A673 (cell line): Measurements from ENCODE around the gene VWA8.

Experiments used
- CTCF ChIP-seq: fragments of 300-800, 200-600 bp; sonication (generic); conservative IDR thresholded peaks from 2 replicates; pipeline ENCODE4 v1.5.1; 2017; ENCODE audit warnings: low read depth, mild to moderate bottlenecking, antibody characterized with exemption, low read length, moderate library complexity, mixed read lengths
- EZH2 ChIP-seq: fragments of 200-600 bp; sonication (generic); IDR thresholded peaks from 2 replicates; pipeline ENCODE4 v1.6.1; 2017; ENCODE audit warnings: borderline replicate concordance, low read depth, mild to moderate bottlenecking, mixed read lengths, antibody characterized with exemption, low read length; ENCODE audit not compliant: poor library complexity, severe bottlenecking

DNA sequence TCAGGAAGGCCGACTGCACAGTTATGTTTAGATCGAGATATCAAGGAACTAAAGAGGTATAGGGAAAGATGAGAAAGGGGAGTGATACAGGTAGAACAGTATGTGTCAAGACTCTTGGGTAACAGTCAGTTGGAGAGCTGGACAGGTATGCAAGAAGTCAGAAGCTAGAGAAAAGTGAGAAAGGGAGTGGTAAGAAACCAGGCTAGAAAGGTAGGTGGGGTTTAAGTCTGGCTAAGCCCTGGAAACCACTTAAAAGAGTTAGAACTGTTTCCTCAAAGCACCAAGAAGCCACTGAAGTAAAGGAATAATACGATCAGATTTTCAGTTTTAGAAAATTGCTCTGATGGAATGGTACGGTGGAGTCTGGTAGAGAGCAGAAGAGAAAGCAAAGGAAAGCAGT, 196.4 kb downstream of the VWA8 start:
- TF ChIP-seq CTCF: no peak
- TF ChIP-seq EZH2: no peak
